NCI-H1105 treated with DMSO at 0.1 percent for 48 hours (cell line): ENCODE measurements around the gene LORICRIN.
"Not testable (repeated sequence)": the region's sequence is repeated elsewhere in the genome, so short reads cannot be mapped to it uniquely, and the experiment has no call there.

Experiments used
- DNase-seq: peaks from one replicate; lab custom pipeline; 2025; lab: John Stamatoyannopoulos, UW

The LORICRIN gene

GRCh38 chr1:153259387-153259786, at the start of gene LORICRIN:
Gene LORICRIN, plus strand, starts transcription at chr1:153259687. Its CDS starts 1,263 bp downstream, at chr1:153260950.
- no peak for DNase-seq

- no peak for DNase-seq
Observed at GRCh38 chr1:153210206-153210605, 49.3 kb upstream of the LORICRIN start.

- DNase-seq = no peak
Observed at GRCh38 chr1:153212201-153212600, 47.3 kb upstream of the LORICRIN start.

GRCh38 chr1:153213519-153213918, 46.0 kb upstream of the LORICRIN start:
- no peak for DNase-seq

GRCh38 chr1:153217212-153217611, 42.3 kb upstream of the LORICRIN start, which contains the start of gene PRR9:
Gene PRR9, plus strand, starts transcription at chr1:153217584. Its CDS starts 561 bp downstream, at chr1:153218145.
- DNase-seq = no peak

GRCh38 chr1:153217744-153218416, 41.6 kb upstream of the LORICRIN start:
- no peak for DNase-seq

- no peak for DNase-seq
Observed at GRCh38 chr1:153220606-153221303, 38.7 kb upstream of the LORICRIN start.

GRCh38 chr1:153223040-153223891, 36.2 kb upstream of the LORICRIN start:
- peak; percentile 45 for DNase-seq

- DNase-seq = no peak
Observed at GRCh38 chr1:153227810-153228209, 31.7 kb upstream of the LORICRIN start.

GRCh38 chr1:153228491-153228890, 31.0 kb upstream of the LORICRIN start:
- DNase-seq = no peak

GRCh38 chr1:153229076-153229829, 30.2 kb upstream of the LORICRIN start:
- DNase-seq = not testable (repeated sequence)

- no peak for DNase-seq
Observed at GRCh38 chr1:153231363-153231762, 28.1 kb upstream of the LORICRIN start.

GRCh38 chr1:153231785-153232184, 27.7 kb upstream of the LORICRIN start:
- DNase-seq = no peak

GRCh38 chr1:153232553-153232952, 26.9 kb upstream of the LORICRIN start:
- DNase-seq = no peak

- no peak for DNase-seq
Observed at GRCh38 chr1:153233448-153233847, 26.0 kb upstream of the LORICRIN start.

GRCh38 chr1:153238527-153238926, 21.0 kb upstream of the LORICRIN start:
- no peak for DNase-seq

GRCh38 chr1:153242160-153242559, 17.3 kb upstream of the LORICRIN start:
- DNase-seq = no peak

GRCh38 chr1:153245466-153245865, 14.0 kb upstream of the LORICRIN start:
- DNase-seq = no peak

GRCh38 chr1:153246018-153246417, 13.5 kb upstream of the LORICRIN start:
- DNase-seq = no peak

GRCh38 chr1:153246825-153247224, 12.7 kb upstream of the LORICRIN start:
- no peak for DNase-seq

- DNase-seq = no peak
Observed at GRCh38 chr1:153248176-153248879, 11.2 kb upstream of the LORICRIN start.
